HG03558 (cell line): ENCODE data around the gene MDH2.
"Not testable (repeated sequence)": the region's sequence is repeated elsewhere in the genome, so short reads cannot be mapped to it uniquely, and the experiment has no call there.

Experiments used
- ATAC-seq: cut with Tn5 transposase; IDR thresholded peaks from one replicate; pipeline ENCODE4 v1.9.1; 2021; ENCODE audit warnings: moderate number of reproducible peaks; ENCODE audit not compliant: unreplicated experiment; ENCODE audit errors: extremely low read depth

MDH2 gene

GRCh38 chr7:76066716-76067503 lies 19.0 kb downstream of the MDH2 start:
- no peak for ATAC-seq

DNA sequence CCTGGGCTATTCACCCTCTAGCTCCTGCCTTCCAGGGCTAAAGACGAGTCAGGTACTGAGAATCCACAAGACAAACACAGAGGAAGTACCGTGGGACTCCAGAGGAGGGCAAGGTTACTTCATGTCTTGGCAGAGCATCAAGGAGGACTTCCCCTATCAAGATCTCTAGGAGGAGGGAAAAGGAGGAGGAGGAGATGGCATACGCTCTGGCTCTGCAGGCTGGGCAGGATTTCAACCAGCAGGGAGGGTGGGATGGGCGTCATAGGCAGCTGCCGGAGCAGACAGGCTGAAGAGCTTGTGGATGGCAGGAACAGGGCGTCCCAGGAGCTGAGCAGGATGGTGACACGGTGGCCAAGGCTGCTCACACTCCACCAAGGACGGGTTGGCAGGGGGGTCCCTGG lies 21.3 kb downstream of the MDH2 start:
- no peak for ATAC-seq

DNA sequence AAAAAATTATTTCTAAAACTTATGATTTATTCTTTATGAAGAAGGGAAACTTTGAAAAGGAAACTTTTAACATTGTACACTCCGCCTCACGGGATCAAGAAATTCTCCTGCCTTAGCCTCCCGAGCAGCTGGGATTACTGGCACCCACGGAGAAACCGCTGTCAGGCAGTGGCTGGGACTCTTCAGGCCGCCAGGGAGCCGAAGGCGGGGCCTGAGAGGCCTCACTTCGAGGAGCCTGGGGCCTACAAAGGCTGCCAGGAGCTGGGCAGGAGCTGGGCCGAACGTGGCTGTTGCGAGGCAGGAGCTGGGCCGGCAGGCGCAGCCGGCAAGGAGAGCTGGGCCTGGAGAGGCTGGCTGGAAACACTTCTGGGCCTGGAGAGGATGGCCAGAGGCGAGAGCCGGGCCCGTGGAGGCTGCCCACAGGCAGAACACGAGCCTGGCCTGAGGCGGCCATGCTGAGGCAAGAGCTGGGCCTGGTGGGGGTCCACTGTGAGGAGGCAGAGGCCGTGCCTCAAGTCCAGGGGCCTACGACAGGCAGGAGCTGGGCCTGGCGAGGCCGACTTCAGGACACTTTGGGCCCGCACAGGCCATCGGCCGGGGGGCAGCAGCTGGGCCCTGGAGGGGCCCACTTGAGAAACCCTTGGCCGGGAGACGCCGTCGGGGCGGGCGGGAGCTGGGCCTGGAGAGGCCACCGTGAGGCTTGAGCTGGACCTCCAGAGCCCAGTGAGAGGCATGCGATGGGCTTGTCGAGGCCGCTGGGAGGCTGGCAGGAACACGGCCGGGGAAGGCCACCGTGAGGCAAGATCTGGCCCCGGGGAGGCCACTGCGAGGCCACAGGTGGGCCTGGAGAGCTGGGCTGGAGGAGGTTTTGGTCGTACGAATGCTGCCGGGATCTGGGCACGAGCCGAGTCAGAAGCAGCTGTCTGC lies 23.7 kb downstream of the MDH2 start:
- no peak for ATAC-seq

GRCh38 chr7:76072243-76073148 lies 24.6 kb downstream of the MDH2 start:
- no peak for ATAC-seq

- ATAC-seq = no peak
These were observed 25.6 kb downstream of the MDH2 start for GRCh38 chr7:76073335-76073990.

DNA sequence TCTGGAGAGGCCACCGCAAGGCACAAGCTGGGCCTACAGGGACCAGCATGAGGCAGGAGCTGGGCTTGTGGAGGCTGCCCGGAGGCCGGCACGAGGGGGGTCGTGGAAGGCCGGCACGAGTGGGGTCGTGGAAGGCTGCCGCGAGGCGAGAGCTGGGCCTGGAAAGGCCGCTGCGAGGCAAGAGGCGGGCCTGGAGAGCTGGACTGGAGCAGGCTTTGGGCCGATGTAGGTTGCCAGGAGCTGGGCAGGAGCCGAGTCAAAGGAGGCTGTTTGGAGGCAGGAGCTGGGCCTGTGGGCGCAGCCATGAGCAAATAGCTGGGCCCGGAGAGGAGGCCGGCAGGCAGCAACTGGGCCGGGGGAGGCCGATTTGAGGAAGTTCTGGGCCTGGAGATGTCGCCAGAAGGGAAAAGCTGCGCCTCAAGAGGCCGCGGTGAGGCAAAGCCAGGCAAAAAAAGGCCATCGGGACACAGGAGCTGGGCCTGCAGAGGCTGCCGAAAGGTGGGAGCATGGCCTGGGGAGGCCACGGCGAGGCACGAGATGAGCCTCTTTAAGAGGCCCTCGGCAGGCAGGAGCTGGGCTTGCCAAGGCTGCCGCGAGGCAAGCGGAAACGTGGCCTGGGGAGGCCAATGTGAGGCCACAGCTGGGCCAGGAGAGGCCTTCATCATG lies 26.5 kb downstream of the MDH2 start:
- ATAC-seq = no peak

DNA sequence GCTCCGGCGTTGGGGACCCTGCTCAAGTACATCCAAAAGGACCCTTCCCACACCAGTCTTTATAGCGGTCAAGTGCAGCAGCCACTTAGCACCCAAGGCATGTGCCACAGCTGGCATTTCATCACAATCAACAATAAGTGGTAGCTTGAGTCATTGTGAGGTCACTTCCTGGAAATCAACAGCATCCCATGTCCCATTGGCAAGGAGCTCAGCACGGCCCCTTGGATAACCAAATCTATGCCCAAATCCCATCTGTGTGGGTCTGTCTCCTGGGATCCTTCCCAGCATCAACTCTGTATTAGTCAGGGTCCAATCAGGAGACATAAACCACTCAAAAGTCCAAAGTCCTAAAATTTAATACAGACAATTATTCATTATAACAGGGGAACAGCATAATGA lies 27.1 kb downstream of the MDH2 start:
- no peak for ATAC-seq

DNA sequence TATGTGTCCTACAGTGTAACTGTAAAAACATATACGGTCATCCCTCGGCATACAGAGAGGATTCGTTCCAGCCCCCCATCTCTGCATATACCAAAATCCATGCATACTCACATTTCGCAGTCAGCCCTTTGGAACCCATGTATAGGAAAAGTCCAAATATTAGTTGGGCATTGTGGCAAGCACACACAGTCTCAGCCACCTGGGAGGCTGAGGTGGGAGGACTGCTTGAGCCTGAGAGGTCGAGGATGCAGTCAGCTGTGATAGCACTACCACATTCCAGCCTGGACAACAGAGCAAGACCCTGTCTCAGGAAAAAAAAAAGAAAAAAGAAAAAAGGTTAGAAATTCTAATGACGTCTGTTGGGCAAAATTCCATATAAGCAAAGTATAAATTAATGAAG lies 29.1 kb downstream of the MDH2 start:
- ATAC-seq = no peak

- ATAC-seq = no peak
These were observed 29.5 kb downstream of the MDH2 start for GRCh38 chr7:76077435-76077834.

DNA sequence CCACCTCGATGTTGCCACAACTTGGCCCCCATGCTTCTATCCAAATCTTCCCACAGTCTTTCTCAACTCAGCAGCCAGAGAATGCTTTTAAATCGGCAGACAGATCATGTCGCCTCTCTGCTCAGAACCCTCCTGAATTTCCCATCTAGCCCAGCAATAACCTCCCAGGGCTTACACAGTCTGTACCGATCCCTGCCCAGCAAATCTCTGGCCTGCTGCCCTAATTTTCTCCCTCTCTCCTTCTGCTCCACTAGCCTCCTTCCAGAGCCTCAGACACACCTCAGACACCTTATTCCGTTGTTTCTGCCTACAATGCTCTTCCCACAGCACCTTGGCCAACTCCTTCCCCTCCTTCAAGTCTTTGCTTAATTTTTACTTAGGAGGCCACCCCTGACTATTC lies 32.3 kb downstream of the MDH2 start:
- no peak for ATAC-seq

DNA sequence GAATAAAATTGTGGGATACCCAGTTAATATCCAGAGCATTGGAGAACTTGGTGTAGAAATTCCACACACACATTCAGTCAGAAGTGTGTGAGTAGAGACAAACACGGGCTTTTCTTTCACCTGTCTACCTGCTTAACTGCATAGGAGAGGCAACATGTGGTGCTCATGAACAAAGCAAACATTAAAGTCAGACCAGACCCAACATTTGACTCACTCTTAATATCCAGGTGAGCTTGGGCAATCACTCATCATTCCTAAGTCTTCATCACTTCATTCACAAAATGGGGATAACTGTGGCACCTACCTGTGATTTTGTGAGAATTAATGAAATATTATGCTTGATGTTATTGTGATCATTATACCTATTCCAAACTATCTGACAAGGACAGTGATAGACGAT lies 36.2 kb downstream of the MDH2 start:
- not testable (repeated sequence) for ATAC-seq

DNA sequence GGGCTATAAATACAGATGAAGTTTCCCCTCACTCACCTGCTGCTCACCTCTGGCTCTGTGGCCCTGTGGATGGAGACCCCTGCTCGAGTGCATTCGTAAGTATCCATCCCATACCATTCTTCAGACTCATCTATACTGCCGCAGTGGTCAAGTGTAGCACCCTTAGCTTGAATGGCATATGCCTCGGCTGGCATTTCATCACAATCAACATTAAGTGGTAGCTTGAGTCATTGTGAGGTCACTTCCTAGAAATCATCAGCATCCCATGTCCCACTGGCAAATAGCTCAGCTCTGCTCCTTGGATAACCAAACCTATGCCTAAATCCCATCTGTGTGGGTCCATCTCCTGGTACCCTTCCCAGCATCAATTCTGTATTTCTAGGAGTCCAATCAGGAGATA lies 38.2 kb downstream of the MDH2 start:
- ATAC-seq = no peak

DNA sequence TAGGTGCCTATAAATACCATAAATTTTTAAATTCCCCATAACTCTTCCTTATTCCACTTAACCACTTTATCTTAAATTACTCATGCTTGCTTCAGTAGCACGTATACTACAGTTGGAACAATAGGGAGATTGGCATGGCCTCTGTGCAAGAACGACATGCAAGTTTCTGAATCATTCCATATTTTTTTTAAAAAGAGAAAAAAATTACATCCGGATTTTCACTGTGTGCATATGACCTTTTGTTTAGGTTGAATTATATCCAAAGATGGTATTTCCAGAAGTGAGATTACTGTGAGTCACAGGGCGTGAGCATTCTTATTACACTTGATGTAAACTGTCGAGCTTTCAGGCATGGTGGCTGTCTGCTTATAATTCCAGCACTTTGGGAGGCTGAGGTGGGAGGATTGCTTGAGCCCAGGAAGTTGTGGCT lies 39.5 kb downstream of the MDH2 start:
- ATAC-seq = not testable (repeated sequence)

GRCh38 chr7:76089865-76090475 lies 42.1 kb downstream of the MDH2 start:
- no peak for ATAC-seq

- no peak for ATAC-seq
These were observed 43.6 kb downstream of the MDH2 start for GRCh38 chr7:76091506-76091905.

DNA sequence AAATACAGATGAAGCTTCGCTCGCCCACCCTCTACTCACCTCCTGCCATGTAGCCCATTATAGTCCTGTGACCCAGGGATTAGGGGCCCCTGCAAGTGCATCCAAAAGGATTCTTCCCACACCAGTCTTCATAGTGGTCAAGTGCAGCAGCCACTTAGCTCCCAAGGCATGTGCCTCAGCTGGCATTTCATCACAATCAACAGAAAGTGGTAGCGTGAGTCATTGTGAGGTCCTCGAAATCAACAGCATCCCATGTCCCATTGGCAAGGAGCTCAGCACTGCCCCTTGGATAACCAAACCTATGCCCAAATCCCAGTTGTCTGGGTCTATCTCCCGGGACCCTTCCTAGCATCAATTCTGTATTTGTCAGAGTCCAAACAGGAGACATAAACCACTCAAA lies 45.6 kb downstream of the MDH2 start:
- ATAC-seq = not testable (repeated sequence)

GRCh38 chr7:76094326-76094725 lies 46.4 kb downstream of the MDH2 start:
- ATAC-seq = not testable (repeated sequence)

GRCh38 chr7:76095908-76096307 lies 48.0 kb downstream of the MDH2 start:
- ATAC-seq = no peak
